HG03135 (cell line): Measurements from ENCODE around the gene COL4A2.
"Not testable (repeated sequence)": the region's sequence is repeated elsewhere in the genome, so short reads cannot be mapped to it uniquely, and the experiment has no call there.

Source experiments
- ATAC-seq: cut with Tn5 transposase; IDR thresholded peaks from one replicate; pipeline ENCODE4 v1.9.1; 2021; ENCODE audit warnings: mild to moderate bottlenecking, moderate library complexity; ENCODE audit not compliant: unreplicated experiment

COL4A2 gene

GRCh38 chr13:110374431-110375370, 67.6 kb downstream of the COL4A2 start:
- ATAC-seq = no peak

GRCh38 chr13:110376120-110376519, 69.0 kb downstream of the COL4A2 start:
- no peak for ATAC-seq

GRCh38 chr13:110377178-110377825, 70.2 kb downstream of the COL4A2 start:
- ATAC-seq = no peak

- no peak for ATAC-seq
Measured at GRCh38 chr13:110377826-110378201, 70.7 kb downstream of the COL4A2 start.

GRCh38 chr13:110379358-110379757, 72.3 kb downstream of the COL4A2 start:
- ATAC-seq = no peak

- ATAC-seq = no peak
Measured at GRCh38 chr13:110379905-110380341, 72.8 kb downstream of the COL4A2 start.

- ATAC-seq = no peak
Measured at GRCh38 chr13:110380359-110381028, 73.4 kb downstream of the COL4A2 start.

- ATAC-seq = no peak
Measured at GRCh38 chr13:110381029-110381360, 73.9 kb downstream of the COL4A2 start.

GRCh38 chr13:110382229-110382628, 75.1 kb downstream of the COL4A2 start:
- ATAC-seq = no peak

- no peak for ATAC-seq
Measured at GRCh38 chr13:110382830-110383229, 75.7 kb downstream of the COL4A2 start.

GRCh38 chr13:110387451-110388107, 80.5 kb downstream of the COL4A2 start:
- ATAC-seq = peak; percentile 93

- ATAC-seq = no peak
Measured at GRCh38 chr13:110388108-110388943, 81.2 kb downstream of the COL4A2 start.

GRCh38 chr13:110390567-110390966, 83.5 kb downstream of the COL4A2 start:
- ATAC-seq = no peak

- no peak for ATAC-seq
Measured at GRCh38 chr13:110391273-110391672, 84.2 kb downstream of the COL4A2 start.

- ATAC-seq = no peak
Measured at GRCh38 chr13:110392510-110393240, 85.6 kb downstream of the COL4A2 start.

- ATAC-seq = no peak
Measured at GRCh38 chr13:110393761-110394160, 86.7 kb downstream of the COL4A2 start.

GRCh38 chr13:110394371-110394841, 87.3 kb downstream of the COL4A2 start:
- no peak for ATAC-seq

- not testable (repeated sequence) for ATAC-seq
Measured at GRCh38 chr13:110395616-110396015, 88.5 kb downstream of the COL4A2 start.

- ATAC-seq = no peak
Measured at GRCh38 chr13:110396476-110396875, 89.4 kb downstream of the COL4A2 start.
